Bronchus fibroblast of lung (primary cell): ENCODE results near the gene PNMA8C. TPM values are rescaled to one million over a fixed set of nuclear protein-coding genes. Genes with fewer than 3 reads are reported as not detected.

ENCODE experiments used
- total RNA-seq: library from RNA; depleted of rRNA; stranded (reverse); fragments of >200 nt; gene quantifications from 2 replicates; pipeline ENCODE4 v1.2.3, GENCODE V29; 2015

The PNMA8C gene
- total RNA-seq = 0.15 and 0.50 TPM in 2 replicates

DNA sequence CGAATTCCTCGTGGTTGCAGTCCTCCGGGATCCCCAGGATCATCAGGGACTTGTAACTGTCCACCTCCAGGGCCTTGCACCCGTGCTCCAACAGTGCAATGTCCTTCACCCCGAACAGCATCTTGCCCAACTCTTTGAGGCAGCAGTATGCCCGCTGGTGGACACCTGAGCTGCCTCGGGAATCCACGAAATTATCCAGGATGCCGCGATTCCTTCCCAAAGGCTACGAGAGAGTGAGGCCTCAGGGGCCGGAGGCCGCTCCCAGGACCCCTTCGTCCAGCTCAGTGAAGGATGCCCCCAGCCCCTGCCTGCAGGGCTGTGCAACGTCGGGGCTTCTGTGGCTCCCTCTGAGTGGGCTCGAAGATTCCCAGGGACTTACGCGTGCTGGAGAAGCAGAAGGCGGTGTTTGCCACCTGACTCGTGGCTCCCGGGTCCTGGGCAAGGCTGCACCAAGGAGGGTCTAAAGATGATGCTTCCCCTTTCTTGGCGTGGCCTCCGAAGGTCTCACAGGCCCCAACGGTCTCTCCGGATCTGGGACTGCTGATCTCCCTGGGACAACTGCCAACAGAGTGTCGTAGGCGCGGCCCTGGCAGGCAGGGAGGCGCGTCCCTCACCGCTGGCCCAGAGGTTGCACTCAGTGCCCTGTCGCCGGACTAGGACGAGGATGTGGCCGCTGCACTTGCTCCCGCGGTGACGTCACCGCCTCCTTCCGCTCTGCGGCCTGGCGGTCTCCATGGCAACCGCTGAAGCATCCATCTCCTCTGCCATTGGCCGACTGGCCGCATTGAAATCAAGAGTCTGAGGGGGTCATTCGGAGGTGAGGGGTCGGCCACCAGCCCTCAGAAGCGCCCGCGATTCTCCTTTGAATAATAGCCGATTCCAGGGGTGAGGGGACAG is at the start of gene PNMA8C:
TSS of gene PNMA8C (minus strand) at position 698 of the 897 bp plus-strand sequence. CDS start at position 121, 577 bp downstream.

DNA sequence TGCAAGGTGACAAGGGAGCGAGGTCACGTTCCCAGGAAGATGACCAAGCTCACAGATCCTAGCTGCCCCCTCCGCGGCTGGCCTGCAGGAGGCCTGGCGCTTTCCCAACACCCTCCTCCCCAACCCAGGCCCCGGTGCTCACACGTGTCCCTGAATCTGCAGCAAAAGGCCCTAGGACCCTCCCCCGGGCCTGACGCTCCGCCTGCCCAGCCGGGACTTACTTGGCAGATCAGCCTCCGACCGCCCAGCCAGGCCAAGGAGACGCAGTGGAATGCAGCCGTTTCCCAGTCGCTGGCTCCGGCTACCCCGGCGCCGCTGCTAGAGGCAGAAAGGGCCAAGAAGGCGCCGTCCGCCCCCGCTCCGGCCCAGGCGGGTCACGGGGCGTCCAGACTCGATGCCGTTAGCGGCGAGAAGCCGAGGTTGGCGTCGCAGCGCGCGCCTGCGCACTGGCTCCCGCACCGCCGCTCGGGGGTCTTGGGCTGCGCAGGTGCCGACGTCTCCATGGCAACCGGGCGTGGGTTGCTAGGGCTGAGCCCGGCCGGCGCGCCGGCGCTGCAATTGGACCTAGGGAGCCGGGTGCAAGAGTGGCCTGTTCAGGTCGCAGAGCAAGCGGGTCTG is 42.5 kb upstream of the PNMA8C start, which contains the start of gene PNMA8A:
TSS of gene PNMA8A (minus strand) at position 448 of the 618 bp plus-strand sequence. CDS start 528 bp downstream, outside the sequence.

DNA sequence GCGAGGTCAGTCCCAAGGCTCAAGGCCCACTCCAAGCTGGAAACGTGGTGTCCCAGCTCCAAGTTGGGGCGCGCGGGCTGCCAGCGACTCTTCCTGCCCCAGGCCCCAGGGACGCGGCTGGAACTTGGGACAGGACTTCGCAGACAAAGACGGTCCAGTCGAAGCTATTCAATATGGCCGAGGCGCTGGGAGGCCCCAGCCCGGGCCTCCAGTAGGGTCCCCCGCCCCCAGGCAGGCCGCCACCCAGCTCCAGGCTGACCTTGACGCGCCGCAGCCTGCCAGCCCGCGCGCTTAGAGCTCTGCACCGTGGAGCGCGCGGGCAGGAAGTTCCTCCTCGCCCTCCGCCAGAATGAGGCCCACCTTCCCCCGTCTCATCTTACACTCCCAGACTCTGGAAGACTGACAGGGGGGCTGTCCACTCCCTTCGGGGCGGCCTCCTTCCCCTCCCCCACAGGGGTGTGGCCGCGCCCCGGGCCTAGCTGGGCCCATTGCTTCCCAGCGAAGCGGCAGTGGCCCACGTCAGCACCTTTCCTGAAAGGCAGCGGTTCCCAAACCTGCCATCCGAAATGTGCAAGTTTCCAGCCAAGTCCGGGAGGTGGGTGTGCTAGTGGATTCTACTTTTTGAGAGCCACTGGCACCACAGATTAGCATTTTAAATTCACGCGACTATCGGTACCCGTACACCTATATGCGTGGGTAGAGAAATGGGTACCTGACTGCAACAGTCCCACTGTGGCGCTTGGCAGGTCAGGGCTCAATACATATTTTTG is 15.3 kb downstream of the PNMA8C start, which contains the start of gene CCDC8:
TSS of gene CCDC8 (minus strand) at position 303 of the 770 bp plus-strand sequence. CDS start 754 bp downstream, outside the sequence.

Other genes with a start within 250 kb of the PNMA8C start
- not detected in 2 replicates for gene IGFL1, start 199.2 kb downstream of the PNMA8C start, total RNA-seq
- 9.1 and 10.7 TPM in 2 replicates for gene HIF3A, start 131.9 kb downstream of the PNMA8C start, total RNA-seq
- gene PPP5C, start 81.8 kb downstream of the PNMA8C start, total RNA-seq = 109 and 119 TPM in 2 replicates
- 28.2 and 30.1 TPM in 2 replicates for gene CCDC8, start 15.4 kb downstream of the PNMA8C start, total RNA-seq
- gene PNMA8A, start 42.6 kb upstream of the PNMA8C start, total RNA-seq = 3.7 and 3.9 TPM in 2 replicates
- gene PNMA8B, start 66.9 kb upstream of the PNMA8C start, total RNA-seq = 0.67 and 0.74 TPM in 2 replicates
- gene CALM3, start 172.4 kb upstream of the PNMA8C start, total RNA-seq = 259 and 274 TPM in 2 replicates
- gene PTGIR, start 196.2 kb upstream of the PNMA8C start, total RNA-seq = 7.6 and 9.1 TPM in 2 replicates
- gene GNG8, start 207.3 kb upstream of the PNMA8C start, total RNA-seq = not detected in 2 replicates
- 0.89 and 1.8 TPM in 2 replicates for gene DACT3, start 232.2 kb upstream of the PNMA8C start, total RNA-seq